Stimulated activated naive B cell treated with anti-CD40 and anti-IgM and Interleukin-4, amounts not matched to agents 10 μg/mL and 1 μg/mL and 100 μg/mL, for 72 hours (primary cell): ENCODE measurements around the gene EGFL6.
"Not testable (repeated sequence)": the region's sequence is repeated elsewhere in the genome, so short reads cannot be mapped to it uniquely, and the experiment has no call there.

Experiments
- ATAC-seq, 2 donors: fragments of 150-1000 bp; cut with Tn5 transposase; replicated peaks; 2 replicates each; pipeline ENCODE4 v1.10.0; 2021; ENCODE audit warnings: moderate library complexity in 1 of 2
- DNase-seq: peaks from one replicate; pipeline ENCODE4 v3.0.0; 2021
- H3K27ac Mint-ChIP-seq: one replicate; pipeline ENCODE4 v1.8.0; 2022; ENCODE audit warnings: mild to moderate bottlenecking, mixed read lengths
- H3K27me3 Mint-ChIP-seq, 2 donors: one replicate each; pipeline ENCODE4 v1.8.0; 2022; ENCODE audit warnings: mixed read lengths in 2 of 2
- H3K36me3 Mint-ChIP-seq, 2 donors: one replicate each; pipeline ENCODE4 v1.8.0; 2022; ENCODE audit warnings: mixed read lengths in 2 of 2, mild to moderate bottlenecking in 1 of 2
- H3K4me1 Mint-ChIP-seq, 2 donors: one replicate each; pipeline ENCODE4 v1.8.0; 2022; ENCODE audit warnings: mixed read lengths in 2 of 2, mild to moderate bottlenecking in 1 of 2
- H3K4me3 Mint-ChIP-seq, 2 donors: one replicate each; pipeline ENCODE4 v1.8.0; 2022; ENCODE audit warnings: mild to moderate bottlenecking in 2 of 2, mixed read lengths in 2 of 2, moderate library complexity in 1 of 2
- H3K9me3 Mint-ChIP-seq, 2 donors: one replicate each; pipeline ENCODE4 v1.8.0; 2022; ENCODE audit warnings: mixed read lengths in 2 of 2, mild to moderate bottlenecking in 1 of 2

EGFL6 gene

GRCh38 chrX:13652287-13652793 lies 82.9 kb downstream of the EGFL6 start:
- DNase-seq (no peak), ATAC-seq (no peak)
- Mint-ChIP-seq H3K27ac (peak overlapping the region; percentile 97), H3K9me3 (no peaks in the 10 kb centered on the region), H3K4me1 (peaks cover 0 to 13% of the 10 kb centered on the region in 2 donors), H3K4me3 (peak overlapping the region; percentile 91 to 92), H3K36me3 (peaks cover 0 to 19% of the 10 kb centered on the region in 2 donors), H3K27me3 (peaks cover 0 to 12% of the 10 kb centered on the region in 2 donors)

GRCh38 chrX:13652850-13653693 lies 83.7 kb downstream of the EGFL6 start, which contains the start of gene TCEANC:
TCEANC (plus strand) TSS chrX:13653141; CDS start chrX:13662509, 9,368 bp downstream.
- H3K36me3 Mint-ChIP-seq: peaks cover 0 to 13% of the 10 kb centered on the region in 2 donors
- H3K4me1 Mint-ChIP-seq: peaks cover 0 to 16% of the 10 kb centered on the region in 2 donors
- DNase-seq (peak; percentile 97), ATAC-seq (peak; percentile 94 to 96)
- no peaks in the 10 kb centered on the region for H3K9me3 Mint-ChIP-seq
- H3K4me3 Mint-ChIP-seq: peak within 1 kb of the TSS; percentile 91 to 92
- H3K27me3 Mint-ChIP-seq: peaks cover 0 to 6% of the 10 kb centered on the region in 2 donors
- peak within 1 kb of the TSS; percentile 97 for H3K27ac Mint-ChIP-seq

- H3K9me3 Mint-ChIP-seq: no peaks in the 10 kb centered on the region
- H3K27ac Mint-ChIP-seq: no peak overlapping the region
- DNase-seq: no peak
- no peak for ATAC-seq
- no peak overlapping the region for H3K4me3 Mint-ChIP-seq
- peaks cover 0 to 20% of the 10 kb centered on the region in 2 donors for H3K4me1 Mint-ChIP-seq
- no peaks in the 10 kb centered on the region for H3K27me3 Mint-ChIP-seq
- peaks cover 0 to 10% of the 10 kb centered on the region in 2 donors for H3K36me3 Mint-ChIP-seq
These were observed 84.7 kb downstream of the EGFL6 start for GRCh38 chrX:13654116-13654515.

- Mint-ChIP-seq H3K4me1 (peaks cover 0 to 20% of the 10 kb centered on the region in 2 donors), H3K4me3 (no peak overlapping the region), H3K27me3 (peaks cover 0 to 4% of the 10 kb centered on the region in 2 donors), H3K9me3 (no peaks in the 10 kb centered on the region), H3K27ac (no peak overlapping the region), H3K36me3 (peaks cover 0 to 16% of the 10 kb centered on the region in 2 donors)
- no peak for DNase-seq
- no peak for ATAC-seq
These were observed 86.3 kb downstream of the EGFL6 start for GRCh38 chrX:13655674-13656073.

- Mint-ChIP-seq H3K36me3 (peaks cover 0 to 30% of the 10 kb centered on the region in 2 donors), H3K27ac (no peak overlapping the region), H3K27me3 (peaks cover 0 to 7% of the 10 kb centered on the region in 2 donors), H3K4me1 (peaks cover 0 to 11% of the 10 kb centered on the region in 2 donors), H3K9me3 (no peaks in the 10 kb centered on the region), H3K4me3 (no peak overlapping the region)
- ATAC-seq: peak in 1 of 2 donors; percentile 55
- no peak for DNase-seq
These were observed 89.2 kb downstream of the EGFL6 start for GRCh38 chrX:13658602-13659001.

- no peak overlapping the region for H3K27ac Mint-ChIP-seq
- DNase-seq (no peak), ATAC-seq (no peak)
- H3K36me3 Mint-ChIP-seq: peaks cover 0 to 35% of the 10 kb centered on the region in 2 donors
- no peak overlapping the region for H3K4me3 Mint-ChIP-seq
- peaks cover 0 to 7% of the 10 kb centered on the region in 2 donors for H3K27me3 Mint-ChIP-seq
- H3K9me3 Mint-ChIP-seq: no peaks in the 10 kb centered on the region
- H3K4me1 Mint-ChIP-seq: peaks cover 0 to 11% of the 10 kb centered on the region in 2 donors
These were observed 89.7 kb downstream of the EGFL6 start for GRCh38 chrX:13659063-13659462.

GRCh38 chrX:13661735-13662288 lies 92.4 kb downstream of the EGFL6 start:
- Mint-ChIP-seq H3K4me1 (peaks cover 0 to 7% of the 10 kb centered on the region in 2 donors), H3K27me3 (peaks cover 0 to 9% of the 10 kb centered on the region in 2 donors), H3K9me3 (no peaks in the 10 kb centered on the region), H3K4me3 (no peak overlapping the region), H3K36me3 (peaks cover 0 to 40% of the 10 kb centered on the region in 2 donors), H3K27ac (no peak overlapping the region)
- ATAC-seq: no peak
- no peak for DNase-seq

GRCh38 chrX:13662355-13662791 lies 93.0 kb downstream of the EGFL6 start:
- H3K27ac Mint-ChIP-seq: no peak overlapping the region
- ATAC-seq: no peak
- H3K27me3 Mint-ChIP-seq: peaks cover 0 to 11% of the 10 kb centered on the region in 2 donors
- no peaks in the 10 kb centered on the region for H3K9me3 Mint-ChIP-seq
- H3K36me3 Mint-ChIP-seq: peaks cover 0 to 39% of the 10 kb centered on the region in 2 donors
- peaks cover 0 to 8% of the 10 kb centered on the region in 2 donors for H3K4me1 Mint-ChIP-seq
- no peak for DNase-seq
- H3K4me3 Mint-ChIP-seq: no peak overlapping the region

- Mint-ChIP-seq H3K36me3 (peaks cover 0 to 39% of the 10 kb centered on the region in 2 donors), H3K4me1 (peaks cover 0 to 2% of the 10 kb centered on the region in 2 donors), H3K4me3 (no peak overlapping the region), H3K9me3 (no peaks in the 10 kb centered on the region), H3K27ac (no peak overlapping the region), H3K27me3 (peaks cover 0 to 11% of the 10 kb centered on the region in 2 donors)
- DNase-seq (no peak), ATAC-seq (no peak)
These were observed 94.6 kb downstream of the EGFL6 start for GRCh38 chrX:13664020-13664419.

GRCh38 chrX:13666836-13667235 lies 97.4 kb downstream of the EGFL6 start:
- ATAC-seq: no peak
- H3K4me1 Mint-ChIP-seq: peaks cover 6 to 7% of the 10 kb centered on the region in 2 donors
- no peak for DNase-seq
- peaks cover 0 to 14% of the 10 kb centered on the region in 2 donors for H3K27me3 Mint-ChIP-seq
- peak overlapping the region; percentile 80 for H3K27ac Mint-ChIP-seq
- peaks cover 6 to 41% of the 10 kb centered on the region in 2 donors for H3K36me3 Mint-ChIP-seq
- no peak overlapping the region for H3K4me3 Mint-ChIP-seq
- H3K9me3 Mint-ChIP-seq: no peaks in the 10 kb centered on the region

- peaks cover 0 to 16% of the 10 kb centered on the region in 2 donors for H3K27me3 Mint-ChIP-seq
- H3K27ac Mint-ChIP-seq: no peak overlapping the region
- peaks cover 6 to 42% of the 10 kb centered on the region in 2 donors for H3K36me3 Mint-ChIP-seq
- no peak overlapping the region for H3K4me3 Mint-ChIP-seq
- ATAC-seq: no peak
- no peaks in the 10 kb centered on the region for H3K9me3 Mint-ChIP-seq
- H3K4me1 Mint-ChIP-seq: peaks cover 6 to 7% of the 10 kb centered on the region in 2 donors
- DNase-seq: no peak
These were observed 98.5 kb downstream of the EGFL6 start for GRCh38 chrX:13667919-13668318.

GRCh38 chrX:13669246-13669737 lies 99.9 kb downstream of the EGFL6 start:
- Mint-ChIP-seq H3K36me3 (peaks cover 9 to 37% of the 10 kb centered on the region in 2 donors), H3K4me3 (peak overlapping the region; percentile 41 to 43), H3K27ac (peak overlapping the region; percentile 89), H3K4me1 (peaks cover 6 to 7% of the 10 kb centered on the region in 2 donors), H3K9me3 (no peaks in the 10 kb centered on the region), H3K27me3 (peaks cover 0 to 24% of the 10 kb centered on the region in 2 donors)
- DNase-seq (peak; percentile 63), ATAC-seq (peak; percentile 94 to 95)

GRCh38 chrX:13669755-13670154 lies 100.4 kb downstream of the EGFL6 start:
- H3K4me1 Mint-ChIP-seq, DNase-seq, H3K9me3 Mint-ChIP-seq, ATAC-seq: not testable (repeated sequence)
- peak overlapping the region; percentile 89 for H3K27ac Mint-ChIP-seq
- H3K27me3 Mint-ChIP-seq: peaks cover 0 to 24% of the 10 kb centered on the region in 2 donors
- H3K4me3 Mint-ChIP-seq: peak overlapping the region in 1 of 2 donors; percentile 41
- peaks cover 9 to 34% of the 10 kb centered on the region in 2 donors for H3K36me3 Mint-ChIP-seq

- H3K4me3 Mint-ChIP-seq: no peak overlapping the region
These were observed 100.8 kb downstream of the EGFL6 start for GRCh38 chrX:13670197-13670596.

More at GRCh38 chrX:13670197-13670596, 100.8 kb downstream of the EGFL6 start:
- DNase-seq (no peak), ATAC-seq (no peak)
- Mint-ChIP-seq H3K4me1 (peaks cover 6 to 7% of the 10 kb centered on the region in 2 donors), H3K27ac (no peak overlapping the region), H3K27me3 (peaks cover 0 to 28% of the 10 kb centered on the region in 2 donors), H3K9me3 (no peaks in the 10 kb centered on the region), H3K36me3 (peaks cover 9 to 30% of the 10 kb centered on the region in 2 donors)
